K562 (cell line): Measurements from ENCODE around the gene SIGLEC11.

Source experiments
- CBX1 ChIP-seq: sonication (generic); IDR thresholded peaks from 2 replicates; pipeline ENCODE4 v1.6.1; 2016; ENCODE audit warnings: antibody characterized with exemption, low read depth, mild to moderate bottlenecking
- CTCF ChIP-seq, 3 experiments: IDR thresholded peaks in 2 of 3; conservative IDR thresholded peaks in 1 of 3; 2 replicates each; pipeline ENCODE4 v1.5.1; 2011 to 2012; ENCODE audit warnings: low read length in 3 of 3, mild to moderate bottlenecking in 3 of 3, control low read depth in 2 of 3, improper control_type of control experiment in 1 of 3, inconsistent platforms in 1 of 3, low read depth in 1 of 3, mixed read lengths in 1 of 3, moderate library complexity in 1 of 3; ENCODE audit not compliant: insufficient read depth in 2 of 3
- JUN ChIP-seq, 2 experiments: sonication (generic) in 1 of 2; formaldehyde crosslinking in 1 of 2; IDR thresholded peaks; 2 replicates each; pipeline versions ENCODE4 v1.6.1 to v1.8.0; 2012 to 2022; ENCODE audit warnings: borderline replicate concordance in 2 of 2, mild to moderate bottlenecking in 2 of 2, improper control_type of control experiment in 1 of 2, low read depth in 1 of 2, low read length in 1 of 2, missing genetic modification reagents in 1 of 2
- NELFE ChIP-seq: IDR thresholded peaks from 2 replicates; pipeline ENCODE4 v1.6.1; 2011; ENCODE audit warnings: mild to moderate bottlenecking; ENCODE audit not compliant: insufficient read depth, insufficient read length
- RAD21 ChIP-seq, 2 experiments: fragments of 250-450 bp in 1 of 2; fragments of 450-650 bp in 1 of 2; sonication (Bioruptor Pico) in 1 of 2; formaldehyde crosslinking in 1 of 2; IDR thresholded peaks in 1 of 2; conservative IDR thresholded peaks in 1 of 2; 2 replicates each; pipeline versions ENCODE4 v1.4.0 to v1.8.0; 2020 to 2022; ENCODE audit warnings: mild to moderate bottlenecking in 2 of 2, moderate library complexity in 1 of 2
- SAFB2 ChIP-seq: fragments of 200-400 bp; formaldehyde crosslinking; IDR thresholded peaks from 2 replicates; pipeline ENCODE4 v1.6.1; 2018; ENCODE audit warnings: borderline replicate concordance, low read length, low read depth, moderate library complexity; ENCODE audit not compliant: severe bottlenecking
- ZBTB8A ChIP-seq: fragments of 450-650 bp; IDR thresholded peaks from 2 replicates; pipeline ENCODE4 v1.6.1; 2018; ENCODE audit warnings: mild to moderate bottlenecking, moderate library complexity; ENCODE audit not compliant: partially characterized antibody
- ZNF551 ChIP-seq: fragments of 250-450 bp; sonication (Bioruptor Pico); IDR thresholded peaks from 2 replicates; pipeline ENCODE4 v1.5.0; 2021; ENCODE audit warnings: mild to moderate bottlenecking, moderate library complexity
- ZSCAN32 ChIP-seq: fragments of 450-650 bp; formaldehyde crosslinking; IDR thresholded peaks from 2 replicates; pipeline ENCODE4 v1.4.0; 2020; ENCODE audit warnings: mild to moderate bottlenecking, moderate library complexity
- TF ChIP-seq, protein P1 (sequence below): sonication (generic); formaldehyde crosslinking; IDR thresholded peaks from 2 replicates; pipeline ENCODE4 v1.9.0; 2022; ENCODE audit warnings: mild to moderate bottlenecking, missing genetic modification reagents

DNA sequence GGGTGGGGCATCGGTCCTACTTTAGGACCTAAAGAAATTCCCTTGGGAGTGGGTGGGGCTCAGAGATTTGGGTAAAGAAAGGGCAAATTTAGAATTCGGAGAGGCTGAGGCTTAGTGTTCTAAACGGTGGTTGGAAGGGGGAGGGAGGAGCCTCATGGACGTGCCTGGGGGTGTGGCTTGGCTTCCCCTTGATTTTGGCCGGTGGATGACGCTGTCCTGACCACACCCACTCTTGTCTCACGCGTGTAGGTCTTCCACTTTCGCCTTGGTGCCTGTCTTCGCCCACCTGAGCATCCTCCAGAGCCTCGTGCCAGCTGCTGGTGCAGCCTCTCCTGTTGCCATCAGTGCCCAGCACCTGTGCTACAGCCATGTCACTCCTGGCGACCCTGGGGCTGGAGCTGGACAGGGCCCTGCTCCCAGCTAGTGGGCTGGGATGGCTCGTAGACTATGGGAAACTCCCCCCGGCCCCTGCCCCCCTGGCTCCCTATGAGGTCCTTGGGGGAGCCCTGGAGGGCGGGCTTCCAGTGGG lies 30.4 kb downstream of the SIGLEC11 start:
- TF ChIP-seq CBX1, result no peak
- TF ChIP-seq, protein P1, sequence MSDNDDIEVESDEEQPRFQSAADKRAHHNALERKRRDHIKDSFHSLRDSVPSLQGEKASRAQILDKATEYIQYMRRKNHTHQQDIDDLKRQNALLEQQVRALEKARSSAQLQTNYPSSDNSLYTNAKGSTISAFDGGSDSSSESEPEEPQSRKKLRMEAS (CRISPR knock-in tag), result peak; percentile 16; the same call in 1 of the 2 replicates
- TF ChIP-seq JUN (IDR thresholded peaks at IDR 0.05; ENCODE audit: borderline replicate concordance, low read depth, low read length), result no peak
- TF ChIP-seq JUN (CRISPR knock-in tag; IDR thresholded peaks at IDR 0.05; ENCODE audit: borderline replicate concordance), result no peak
- TF ChIP-seq NELFE, result no peak
- no peak for TF ChIP-seq RAD21 (CRISPR knock-in tag; conservative IDR thresholded peaks at IDR 0.05 in 1 of 2, IDR thresholded peaks at IDR 0.05 in 1 of 2)
- no peak for TF ChIP-seq ZBTB8A
- no peak for TF ChIP-seq CTCF (IDR thresholded peaks at IDR 0.05 in 2 of 3, conservative IDR thresholded peaks at IDR 0.05 in 1 of 3; ENCODE audit: insufficient read depth in 2 of 3, low read depth in 1 of 3, low read length in 3 of 3)
- TF ChIP-seq ZSCAN32 (CRISPR knock-in tag), result no peak
- TF ChIP-seq ZNF551 (CRISPR knock-in tag), result no peak
- TF ChIP-seq SAFB2, result no peak
